Ishikawa (cell line): ENCODE measurements around the gene BTBD3.
A peak's percentile ranks its signal among the peaks of the same experiment; 100 is the strongest.

ENCODE experiments used
- CEBPB ChIP-seq: IDR thresholded peaks from 2 replicates; pipeline ENCODE4 v1.6.1; 2012
- CREB1 ChIP-seq: IDR thresholded peaks from 2 replicates; pipeline ENCODE4 v1.6.1; 2012; ENCODE audit warnings: low read depth
- EGR1 ChIP-seq: IDR thresholded peaks from 2 replicates; pipeline ENCODE4 v1.6.1; 2012
- EP300 ChIP-seq: IDR thresholded peaks from 2 replicates; pipeline ENCODE4 v1.6.1; 2012; ENCODE audit warnings: borderline replicate concordance
- FOXM1 ChIP-seq: IDR thresholded peaks from 2 replicates; pipeline ENCODE4 v1.6.1; 2012; ENCODE audit warnings: low read depth, borderline replicate concordance
- MAX ChIP-seq: IDR thresholded peaks from 2 replicates; pipeline ENCODE4 v1.6.1; 2012
- NFIC ChIP-seq: IDR thresholded peaks from 2 replicates; pipeline ENCODE4 v1.6.1; 2012
- RAD21 ChIP-seq: IDR thresholded peaks from 2 replicates; pipeline ENCODE4 v1.6.1; 2012; ENCODE audit warnings: low read depth
- REST ChIP-seq: IDR thresholded peaks from 2 replicates; pipeline ENCODE4 v1.6.1; 2012; ENCODE audit warnings: low read depth, mild to moderate bottlenecking
- TAF1 ChIP-seq: IDR thresholded peaks from 2 replicates; pipeline ENCODE4 v1.6.1; 2012; ENCODE audit warnings: low read depth, mild to moderate bottlenecking
- TCF12 ChIP-seq: IDR thresholded peaks from 2 replicates; pipeline ENCODE4 v1.6.1; 2012; ENCODE audit warnings: low read depth
- TEAD4 ChIP-seq: IDR thresholded peaks from 2 replicates; pipeline ENCODE4 v1.6.1; 2012
- USF1 ChIP-seq: IDR thresholded peaks from 2 replicates; pipeline ENCODE4 v1.6.1; 2012
- YY1 ChIP-seq: IDR thresholded peaks from 2 replicates; pipeline ENCODE4 v1.6.1; 2012; ENCODE audit warnings: low read depth
- ZBTB7A ChIP-seq: IDR thresholded peaks from 2 replicates; pipeline ENCODE4 v1.6.1; 2012; ENCODE audit warnings: low read depth

BTBD3 gene

GRCh38 chr20:11881449-11881848 lies 36.2 kb upstream of the BTBD3 start:
- TF ChIP-seq NFIC (no peak), TAF1 (no peak), MAX (no peak)

- no peak for TF ChIP-seq NFIC
These were observed 35.0 kb upstream of the BTBD3 start for GRCh38 chr20:11882651-11883050.

GRCh38 chr20:11888648-11889047 lies 29.0 kb upstream of the BTBD3 start:
- TF ChIP-seq EP300 (no peak), YY1 (no peak), FOXM1 (no peak), TCF12 (no peak), REST (no peak), MAX (no peak), CEBPB (no peak), EGR1 (no peak), TAF1 (no peak), TEAD4 (no peak), NFIC (no peak), USF1 (no peak)

- TF ChIP-seq EP300 (no peak), ZBTB7A (no peak), TAF1 (peak; percentile 47; the same call in 1 of the 2 replicates), YY1 (no peak)
These were observed 27.2 kb upstream of the BTBD3 start for GRCh38 chr20:11890331-11891076.

- TF ChIP-seq CEBPB (no peak), NFIC (no peak), TAF1 (peak; percentile 16; the same call in 1 of the 2 replicates), MAX (no peak; the same call in 1 of the 2 replicates), EP300 (0 out of 2 replicates have a peak, but pooled peaks have one; percentile 12), REST (no peak), RAD21 (no peak), TCF12 (no peak; the same call in 1 of the 2 replicates), FOXM1 (no peak), EGR1 (peak; percentile 62), CREB1 (no peak), YY1 (no peak), USF1 (no peak), ZBTB7A (no peak)
These were observed 26.5 kb upstream of the BTBD3 start for GRCh38 chr20:11891077-11891775.
